Measurements from ENCODE around the gene BICDL2. TPM values are rescaled to one million over a fixed set of nuclear protein-coding genes. Genes with fewer than 3 reads are reported as not detected.

The BICDL2 gene
- total and polyA plus RNA-seq, 9 of the 15 experiments (the other 6 are each of a cell fraction or from before 2014, with no cell fraction given): 0.09 to 0.28 (median 0.09) TPM; not detected in 6

DNA sequence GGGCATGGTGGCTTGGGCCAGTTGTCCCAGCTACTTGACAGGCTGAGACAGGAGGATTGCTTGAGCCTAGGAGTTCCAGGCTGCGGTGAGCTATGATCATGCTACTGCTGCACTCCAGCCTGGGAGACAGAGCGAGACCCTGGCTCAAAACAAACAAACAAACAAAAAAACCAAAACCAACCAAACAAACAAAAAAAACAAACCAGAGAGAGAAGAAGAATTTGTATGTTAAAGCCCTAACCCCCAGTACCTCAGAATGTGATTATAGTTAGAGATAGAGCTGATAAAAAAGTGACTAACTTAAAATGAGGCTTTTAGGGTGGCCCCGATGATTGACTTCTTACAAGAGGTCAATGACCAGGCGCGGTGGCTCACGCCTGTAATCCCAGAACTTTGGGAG, 8.0 kb upstream of the BICDL2 start:
- no peak for DNase-seq (ENCODE audit: extremely low read depth in 1 of 4, low spot score in 3 of 4)
- no peak overlapping the region for H3K4me2 ChIP-seq (ENCODE audit: insufficient read depth, low read length)
- in situ Hi-C loops (cut with MboI) (no loop called here), intact Hi-C loops (cut with micrococcal nuclease) (no loop called here)
- no peaks in the 10 kb centered on the region for H3K36me3 ChIP-seq (ENCODE audit: control insufficient read depth, insufficient read depth, low read length)
- ChIA-PET POLR2A (interaction anchor here (1.8 to 2.6 kb wide), 2 partner anchors 10 to 14 kb away, joined by 4 to 7 read pairs; no protein-coding TSS in a partner anchor), CTCF (ENCODE audit: low intra/inter-chr PET ratio) (no interaction called here)
- H4K20me1 ChIP-seq (replicated peaks; ENCODE audit: control insufficient read depth, insufficient read depth, low read length): no peaks in the 10 kb centered on the region; the same call in 1 of the 2 replicates
- H3K27me3 ChIP-seq (ENCODE audit: control insufficient read depth in 2 of 2, insufficient read depth in 2 of 2, low read length in 2 of 2): peaks cover 25 to 63% of the 10 kb centered on the region in 2 experiments; a peak in 4 of 5 replicates
- H2AFZ ChIP-seq (ENCODE audit: low read depth, low read length): no peak overlapping the region
- FAIRE-seq: no peak
- H3K79me2 ChIP-seq (ENCODE audit: control insufficient read depth, insufficient read depth, low read length): no peaks in the 10 kb centered on the region
- no peaks in the 10 kb centered on the region for H3K9me1 ChIP-seq (ENCODE audit: control insufficient read depth, insufficient read depth, low read length)
- ATAC-seq: no peak
- 22% methylated on average over 6 of the region's 6 CpGs for WGBS (ENCODE audit: insufficient coverage, low coverage, missing lambda C conversion rate)
- no peak overlapping the region for H3K27ac ChIP-seq (ENCODE audit: extremely low read depth, low read depth, low read length)
- H3K9me3 ChIP-seq (replicated peaks; ENCODE audit: control insufficient read depth, insufficient read depth, low read depth, low read length): no peaks in the 10 kb centered on the region
- H3K4me3 ChIP-seq: no peak overlapping the region
- no TSS peak for BruUV-seq (replicated peaks)
- TF ChIP-seq CBX8 (IDR thresholded peaks at IDR 0.05; ENCODE audit: borderline replicate concordance, extremely low read depth, low read depth, low read length, poor library complexity, severe bottlenecking) (peak; percentile 39), CBX2 (IDR thresholded peaks at IDR 0.05; ENCODE audit: insufficient read depth, low read length, poor library complexity, severe bottlenecking) (peak; percentile 87), ZNF217 (CRISPR knock-in tag; IDR thresholded peaks at IDR 0.05) (no peak)
- no peak overlapping the region for H3K9ac ChIP-seq (ENCODE audit: insufficient read depth in 1 of 2, low read depth in 2 of 2, low read length in 2 of 2)
- peaks cover 3 to 21% of the 10 kb centered on the region in 2 experiments; a peak in 3 of 5 replicates for H3K4me1 ChIP-seq (replicated peaks in 1 of 2; ENCODE audit: control insufficient read depth in 2 of 2, insufficient read depth in 2 of 2, low read length in 2 of 2)

DNA sequence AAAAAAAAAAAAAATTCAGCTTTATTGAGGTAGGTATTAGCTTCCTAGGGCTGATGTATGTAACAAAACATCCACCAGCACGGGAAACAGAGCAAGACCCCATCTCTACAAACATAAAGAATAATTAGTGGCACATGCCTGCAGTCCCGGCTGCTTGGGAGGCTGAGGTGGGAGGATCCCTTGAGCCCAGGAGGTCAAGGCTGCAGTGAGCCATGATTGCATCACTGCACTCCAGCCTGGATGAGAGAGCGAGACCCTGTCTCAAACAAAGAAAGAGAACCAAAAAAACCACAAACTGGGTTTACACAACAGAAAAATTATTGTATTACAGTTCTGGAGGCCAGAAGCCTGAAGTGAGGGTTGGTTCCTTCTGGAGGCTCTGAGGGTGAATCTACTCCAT, 5.6 kb upstream of the BICDL2 start:
- Histone ChIP-seq H3K4me1 (replicated peaks in 1 of 2; ENCODE audit: control insufficient read depth in 2 of 2, insufficient read depth in 2 of 2, low read length in 2 of 2) (peaks cover 0 to 24% of the 10 kb centered on the region in 2 experiments; a peak in 3 of 5 replicates), H3K27me3 (ENCODE audit: control insufficient read depth in 2 of 2, insufficient read depth in 2 of 2, low read length in 2 of 2) (peaks cover 43 to 73% of the 10 kb centered on the region in 2 experiments), H3K79me2 (ENCODE audit: control insufficient read depth, insufficient read depth, low read length) (no peaks in the 10 kb centered on the region), H3K36me3 (ENCODE audit: control insufficient read depth, insufficient read depth, low read length) (no peaks in the 10 kb centered on the region), H3K4me2 (ENCODE audit: insufficient read depth, low read length) (no peak overlapping the region), H3K9me1 (ENCODE audit: control insufficient read depth, insufficient read depth, low read length) (no peaks in the 10 kb centered on the region), H4K20me1 (replicated peaks; ENCODE audit: control insufficient read depth, insufficient read depth, low read length) (peaks cover 8% of the 10 kb centered on the region; the same call in 1 of the 2 replicates), H3K27ac (ENCODE audit: extremely low read depth, low read depth, low read length) (no peak overlapping the region), H3K4me3 (no peak overlapping the region), H2AFZ (ENCODE audit: low read depth, low read length) (no peak overlapping the region), H3K9ac (ENCODE audit: insufficient read depth in 1 of 2, low read depth in 2 of 2, low read length in 2 of 2) (no peak overlapping the region), H3K9me3 (replicated peaks; ENCODE audit: control insufficient read depth, insufficient read depth, low read depth, low read length) (no peaks in the 10 kb centered on the region)
- 8% methylated on average over 3 of the region's 3 CpGs for WGBS (ENCODE audit: insufficient coverage, low coverage, missing lambda C conversion rate)
- ChIA-PET CTCF (ENCODE audit: low intra/inter-chr PET ratio) (no interaction called here), POLR2A (no interaction called here)
- intact Hi-C loops (cut with micrococcal nuclease): no loop called here
- ATAC-seq (no peak), DNase-seq (ENCODE audit: extremely low read depth in 1 of 4, low spot score in 3 of 4) (no peak), FAIRE-seq (no peak)
- in situ Hi-C loops (cut with MboI): no loop called here
- TF ChIP-seq CEBPG (CRISPR knock-in tag; IDR thresholded peaks at IDR 0.05) (peak; percentile 73), CEBPG (tag; conservative IDR thresholded peaks at IDR 0.05 in 1 of 2, IDR thresholded peaks at IDR 0.05 in 1 of 2) (peak in 1 of 2 experiments; percentile 60; a peak in 2 of 4 replicates), CEBPB (tag; IDR thresholded peaks at IDR 0.05) (peak; percentile 53)
- TF ChIP-seq, protein P1, sequence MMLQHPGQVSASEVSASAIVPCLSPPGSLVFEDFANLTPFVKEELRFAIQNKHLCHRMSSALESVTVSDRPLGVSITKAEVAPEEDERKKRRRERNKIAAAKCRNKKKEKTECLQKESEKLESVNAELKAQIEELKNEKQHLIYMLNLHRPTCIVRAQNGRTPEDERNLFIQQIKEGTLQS (IDR thresholded peaks at IDR 0.05): peak; percentile 78
- TF ChIP-seq, protein P1 (CRISPR knock-in tag; conservative IDR thresholded peaks at IDR 0.05): no peak
- TF ChIP-seq, protein P2, sequence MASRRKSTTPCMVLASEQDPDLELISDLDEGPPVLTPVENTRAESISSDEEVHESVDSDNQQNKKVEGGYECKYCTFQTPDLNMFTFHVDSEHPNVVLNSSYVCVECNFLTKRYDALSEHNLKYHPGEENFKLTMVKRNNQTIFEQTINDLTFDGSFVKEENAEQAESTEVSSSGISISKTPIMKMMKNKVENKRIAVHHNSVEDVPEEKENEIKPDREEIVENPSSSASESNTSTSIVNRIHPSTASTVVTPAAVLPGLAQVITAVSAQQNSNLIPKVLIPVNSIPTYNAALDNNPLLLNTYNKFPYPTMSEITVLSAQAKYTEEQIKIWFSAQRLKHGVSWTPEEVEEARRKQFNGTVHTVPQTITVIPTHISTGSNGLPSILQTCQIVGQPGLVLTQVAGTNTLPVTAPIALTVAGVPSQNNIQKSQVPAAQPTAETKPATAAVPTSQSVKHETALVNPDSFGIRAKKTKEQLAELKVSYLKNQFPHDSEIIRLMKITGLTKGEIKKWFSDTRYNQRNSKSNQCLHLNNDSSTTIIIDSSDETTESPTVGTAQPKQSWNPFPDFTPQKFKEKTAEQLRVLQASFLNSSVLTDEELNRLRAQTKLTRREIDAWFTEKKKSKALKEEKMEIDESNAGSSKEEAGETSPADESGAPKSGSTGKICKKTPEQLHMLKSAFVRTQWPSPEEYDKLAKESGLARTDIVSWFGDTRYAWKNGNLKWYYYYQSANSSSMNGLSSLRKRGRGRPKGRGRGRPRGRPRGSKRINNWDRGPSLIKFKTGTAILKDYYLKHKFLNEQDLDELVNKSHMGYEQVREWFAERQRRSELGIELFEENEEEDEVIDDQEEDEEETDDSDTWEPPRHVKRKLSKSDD (conservative IDR thresholded peaks at IDR 0.05; ENCODE audit: low read length): no peak
- BruUV-seq (replicated peaks): no TSS peak

Measured in K562 (cell line).